SK-N-SH (cell line): Measurements from ENCODE around the gene LRRC15. TPM values are rescaled to one million over a fixed set of nuclear protein-coding genes. Genes with fewer than 3 reads are reported as not detected.

ENCODE experiments used
- CTCF ChIA-PET: fragments of 300-600, 350-600 bp; formaldehyde crosslinking; extraction: SDS; loops from one replicate; lab custom pipeline; 2021; lab: Yijun Ruan, JAX
- POLR2A ChIA-PET: fragments of 350-600 bp; sonication (Branson Sonifier 250); formaldehyde crosslinking; extraction: SDS; loops from one replicate; lab custom pipeline; 2020; ENCODE audit warnings: antibody characterized with exemption, inconsistent platforms; lab: Yijun Ruan, JAX
- DNase-seq: peaks from one replicate; pipeline ENCODE4 v3.0.0; 2012
- H2AFZ ChIP-seq: fragments of 200-600 bp; sonication (generic); 2 replicates; pipeline ENCODE4 v1.8.1; 2016; ENCODE audit warnings: antibody characterized with exemption, mild to moderate bottlenecking, low read depth
- H3F3A ChIP-seq: fragments of 200-600 bp; sonication (generic); replicated peaks from 2 replicates; pipeline ENCODE3; 2016; ENCODE audit warnings: antibody characterized with exemption, mild to moderate bottlenecking; ENCODE audit not compliant: insufficient read depth
- H3K27ac ChIP-seq, 2 experiments: fragments of 200-500 bp in 1 of 2; fragments of 200-600 bp in 1 of 2; sonication (Bioruptor generic) in 1 of 2; sonication (generic), shearing (Covaris generic) in 1 of 2; 2 replicates each; pipeline versions ENCODE4 v1.5.1 to v1.6.1; 2014 to 2016; ENCODE audit warnings: low read depth in 2 of 2, inconsistent platforms in 1 of 2, low read length in 1 of 2, mild to moderate bottlenecking in 1 of 2, mixed read lengths in 1 of 2
- H3K27me3 ChIP-seq: fragments of 200-600 bp; sonication (generic), shearing (Covaris generic); 2 replicates; pipeline ENCODE4 v1.6.1; 2016; ENCODE audit warnings: mixed run types; ENCODE audit not compliant: insufficient read depth
- H3K36me3 ChIP-seq, 2 experiments: fragments of 200-500 bp in 1 of 2; fragments of 200-600 bp in 1 of 2; sonication (Bioruptor generic) in 1 of 2; sonication (generic) in 1 of 2; replicated peaks in 1 of 2; 2 replicates each; pipeline versions ENCODE3 to v1.5.1; 2014 to 2016; ENCODE audit warnings: low read length in 1 of 2, mild to moderate bottlenecking in 1 of 2; ENCODE audit not compliant: insufficient read depth in 2 of 2, control insufficient read depth in 1 of 2
- H3K4me1 ChIP-seq, 2 experiments: fragments of 200-500 bp in 1 of 2; fragments of 200-600 bp in 1 of 2; sonication (Bioruptor generic) in 1 of 2; sonication (generic), shearing (Covaris generic) in 1 of 2; 2 replicates each; pipeline versions ENCODE4 v1.5.1 to v1.6.1; 2014 to 2016; ENCODE audit warnings: low read depth in 1 of 2, low read length in 1 of 2, mixed run types in 1 of 2; ENCODE audit not compliant: insufficient read depth in 2 of 2, control insufficient read depth in 1 of 2
- H3K4me2 ChIP-seq: fragments of 200-600 bp; sonication (generic), shearing (Covaris generic); 2 replicates; pipeline ENCODE4 v1.6.1; 2017; ENCODE audit warnings: mixed run types
- H3K4me3 ChIP-seq, 2 experiments: fragments of 200-500 bp in 1 of 2; fragments of 200-600 bp in 1 of 2; sonication (Bioruptor generic) in 1 of 2; sonication (generic), shearing (Covaris generic) in 1 of 2; 2 replicates each; pipeline versions ENCODE4 v1.5.1 to v1.8.1; 2014 to 2016; ENCODE audit warnings: low read depth in 2 of 2, inconsistent platforms in 1 of 2, low read length in 1 of 2, mild to moderate bottlenecking in 1 of 2, mixed read lengths in 1 of 2, moderate library complexity in 1 of 2
- H3K79me2 ChIP-seq: fragments of 200-600 bp; sonication (generic); 2 replicates; pipeline ENCODE4 v1.8.1; 2017; ENCODE audit warnings: mild to moderate bottlenecking; ENCODE audit not compliant: insufficient read depth
- H3K9ac ChIP-seq: fragments of 200-600 bp; sonication (generic); 2 replicates; pipeline ENCODE4 v1.6.1; 2017; ENCODE audit warnings: mixed run types
- H3K9me2 ChIP-seq: fragments of 200-600 bp; sonication (generic); 2 replicates; pipeline ENCODE4 v1.6.1; 2017; ENCODE audit warnings: mixed run types
- H3K9me3 ChIP-seq: fragments of 200-600 bp; sonication (generic); 2 replicates; pipeline ENCODE4 v1.6.1; 2017; ENCODE audit warnings: mixed run types, mild to moderate bottlenecking, moderate library complexity
- H4K20me1 ChIP-seq: fragments of 200-600 bp; sonication (generic); 2 replicates; pipeline ENCODE4 v1.6.1; 2017; ENCODE audit warnings: mild to moderate bottlenecking, mixed run types; ENCODE audit not compliant: insufficient read depth
- CHD2 ChIP-seq: fragments of 150-350 bp; IDR thresholded peaks from 2 replicates; pipeline ENCODE4 v1.6.1; 2018; ENCODE audit warnings: low read length; ENCODE audit not compliant: partially characterized antibody
- CTCF ChIP-seq: fragments of 200-600 bp; sonication (generic); IDR thresholded peaks from 2 replicates; pipeline ENCODE4 v1.6.1; 2017; ENCODE audit warnings: antibody characterized with exemption, mild to moderate bottlenecking, moderate library complexity
- ELF1 ChIP-seq: IDR thresholded peaks from 2 replicates; pipeline ENCODE4 v1.4.0; 2012
- EP300 ChIP-seq, 2 experiments: IDR thresholded peaks; 2 replicates each; pipeline versions ENCODE4 v1.4.0 to v1.6.1; 2012; ENCODE audit warnings: borderline replicate concordance in 1 of 2, low read depth in 1 of 2, low read length in 1 of 2
- EZH2phosphoT487 ChIP-seq: fragments of 200-600 bp; sonication (generic); IDR thresholded peaks from 2 replicates; pipeline ENCODE4 v1.6.1; 2017; ENCODE audit warnings: low read depth, mixed run types, mild to moderate bottlenecking, antibody characterized with exemption, moderate library complexity, borderline replicate concordance
- FOXJ3 ChIP-seq: sonication (generic); formaldehyde crosslinking; IDR thresholded peaks from 2 replicates; pipeline ENCODE4 v1.5.1; 2020; ENCODE audit warnings: mild to moderate bottlenecking, missing genetic modification reagents
- GABPA ChIP-seq: IDR thresholded peaks from 2 replicates; pipeline ENCODE4 v1.4.0; 2012; ENCODE audit warnings: low read depth, mild to moderate bottlenecking
- GATA2 ChIP-seq: sonication (generic); formaldehyde crosslinking; IDR thresholded peaks from 2 replicates; pipeline ENCODE4 v1.5.0; 2020; ENCODE audit warnings: mild to moderate bottlenecking, missing genetic modification reagents
- IRF3 ChIP-seq: fragments of 150-350 bp; IDR thresholded peaks from 2 replicates; pipeline ENCODE4 v1.6.1; 2016; ENCODE audit warnings: mild to moderate bottlenecking, low read depth, low read length
- JUND ChIP-seq: IDR thresholded peaks from 2 replicates; pipeline ENCODE4 v1.4.0; 2012
- MAX ChIP-seq: IDR thresholded peaks from 2 replicates; pipeline ENCODE4 v1.4.0; 2012; ENCODE audit warnings: low read depth
- MEF2A ChIP-seq: IDR thresholded peaks from 2 replicates; pipeline ENCODE4 v1.4.0; 2012; ENCODE audit warnings: low read depth, borderline replicate concordance
- MXI1 ChIP-seq: IDR thresholded peaks from 2 replicates; pipeline ENCODE4 v1.6.1; 2012; ENCODE audit warnings: mild to moderate bottlenecking, low read depth, low read length, improper control_type of control experiment
- NFIC ChIP-seq: IDR thresholded peaks from 2 replicates; pipeline ENCODE4 v1.4.0; 2012; ENCODE audit warnings: borderline replicate concordance
- NRF1 ChIP-seq: IDR thresholded peaks from 2 replicates; pipeline ENCODE4 v1.6.1; 2012; ENCODE audit warnings: low read depth, mild to moderate bottlenecking, low read length
- PBX3 ChIP-seq: IDR thresholded peaks from 2 replicates; pipeline ENCODE4; 2012
- POLR2AphosphoS5 ChIP-seq: IDR thresholded peaks from 2 replicates; pipeline ENCODE4 v1.6.1; 2012; ENCODE audit warnings: low read depth, low read length
- RAD21 ChIP-seq: IDR thresholded peaks from 2 replicates; pipeline ENCODE4 v1.6.1; 2012; ENCODE audit warnings: mild to moderate bottlenecking, low read length
- RCOR1 ChIP-seq: fragments of 150-350 bp; IDR thresholded peaks from 2 replicates; pipeline ENCODE4 v1.6.1; 2017; ENCODE audit warnings: antibody characterized with exemption, low read length
- SIN3A ChIP-seq: IDR thresholded peaks from 2 replicates; pipeline ENCODE4 v1.6.1; 2012; ENCODE audit warnings: low read depth, mild to moderate bottlenecking, low read length, moderate library complexity, borderline replicate concordance
- SMC3 ChIP-seq: IDR thresholded peaks from 2 replicates; pipeline ENCODE4 v1.6.1; 2012; ENCODE audit warnings: low read depth, low read length, improper control_type of control experiment
- TAF1 ChIP-seq: IDR thresholded peaks from 2 replicates; pipeline ENCODE4 v1.6.1; 2012; ENCODE audit warnings: low read depth, mild to moderate bottlenecking, low read length, moderate library complexity, borderline replicate concordance
- TCF12 ChIP-seq: IDR thresholded peaks from 2 replicates; pipeline ENCODE4 v1.4.0; 2012
- USF1 ChIP-seq: IDR thresholded peaks from 2 replicates; pipeline ENCODE4 v1.4.0; 2012; ENCODE audit warnings: low read depth, borderline replicate concordance
- YY1 ChIP-seq: IDR thresholded peaks from 2 replicates; pipeline ENCODE4 v1.4.0; 2012; ENCODE audit warnings: low read depth, mild to moderate bottlenecking
- ZBTB33 ChIP-seq: IDR thresholded peaks from 2 replicates; pipeline ENCODE4 v1.4.0; 2012; ENCODE audit warnings: low read depth, borderline replicate concordance
- WGBS: methylation state at CpG from one replicate; pipeline ENCODE4 v1.1.6; 2017; ENCODE audit warnings: low lambda C conversion rate; 5-methylcytosine and 5-hydroxymethylcytosine counted together
- polyA plus RNA-seq, 3 experiments: library from polyadenylated mRNA; depleted of rRNA; stranded (reverse); fragments of >200 nt; gene quantifications; 2 replicates each; pipeline ENCODE4 v1.2.3, GENCODE V29; 2012

Gene LRRC15
- polyA plus RNA-seq, 1 of the 3 experiments (the other 2 are of a cell fraction): 0.02 TPM

- Histone ChIP-seq H3K9me3 (no peaks in the 10 kb centered on the region), H3K27me3 (no peaks in the 10 kb centered on the region; the same call in 1 of the 2 replicates), H3K9ac (no peak overlapping the region), H3F3A (no peaks in the 10 kb centered on the region), H3K36me3 (no peaks in the 10 kb centered on the region), H3K4me2 (peak overlapping the region; percentile 44; the same call in 1 of the 2 replicates), H3K4me1 (peaks cover 15 to 41% of the 10 kb centered on the region in 2 experiments; a peak in 3 of 4 replicates), H3K79me2 (no peaks in the 10 kb centered on the region), H4K20me1 (no peaks in the 10 kb centered on the region), H3K9me2 (no peaks in the 10 kb centered on the region), H3K27ac (peak overlapping the region; percentile 20 to 74; a peak in 3 of 4 replicates), H3K4me3 (no peak overlapping the region), H2AFZ (peak overlapping the region; percentile 20; the same call in 1 of the 2 replicates)
- ChIA-PET POLR2A (no interaction called here), CTCF (interaction anchor here (1.3 to 9.4 kb wide), 5 partner anchors 15 to 41 kb away, joined by 3 to 85 read pairs (median 10); no protein-coding TSS in a partner anchor)
- DNase-seq: peak; percentile 72
- 21% methylated on average over 11 of the region's 20 CpGs for WGBS
- TF ChIP-seq CHD2 (peak; percentile 54), JUND (no peak; the same call in 1 of the 2 replicates), MXI1 (peak; percentile 88), SMC3 (no peak), MEF2A (no peak), FOXJ3 (CRISPR knock-in tag) (0 out of 2 replicates have a peak, but pooled peaks have one; percentile 61), SIN3A (no peak), GATA2 (CRISPR knock-in tag) (no peak), ELF1 (no peak), GABPA (no peak), NRF1 (no peak), TCF12 (peak; percentile 24), RCOR1 (no peak; the same call in none of the 2 replicates), POLR2AphosphoS5 (no peak), USF1 (no peak), NFIC (no peak), PBX3 (peak; percentile 81), TAF1 (no peak), RAD21 (no peak), MAX (0 out of 2 replicates have a peak, but pooled peaks have one; percentile 42), EP300 (IDR thresholded peaks at IDR 0.05; ENCODE audit: borderline replicate concordance in 1 of 2, low read depth in 1 of 2, low read length in 1 of 2) (peak in 1 of 2 experiments; percentile 78; a peak in 2 of 4 replicates), IRF3 (no peak), CTCF (no peak), YY1 (no peak), EZH2phosphoT487 (no peak), ZBTB33 (no peak)
These were observed 4.7 kb downstream of the LRRC15 start for GRCh38 chr3:194364652-194365434.
